GM06990 (cell line): ENCODE results near the gene C1GALT1C1L.
"Not testable (repeated sequence)": the region's sequence is repeated elsewhere in the genome, so short reads cannot be mapped to it uniquely, and the experiment has no call there.

Experiments
- DNase-seq: peaks from one replicate; pipeline ENCODE4 v3.0.0-alpha.2; 2011; ENCODE audit not compliant: insufficient read length; ENCODE audit errors: extremely low read depth
- H3K27me3 ChIP-seq: replicated peaks from 2 replicates; pipeline ENCODE4 v1.6.0; 2011; ENCODE audit warnings: low read length; ENCODE audit not compliant: control insufficient read depth, insufficient read depth
- H3K36me3 ChIP-seq: 2 replicates; pipeline ENCODE4 v1.5.1; 2011; ENCODE audit warnings: low read length; ENCODE audit not compliant: control insufficient read depth, insufficient read depth
- H3K4me3 ChIP-seq: replicated peaks from 2 replicates; pipeline ENCODE4 v1.5.1; 2011; ENCODE audit warnings: low read depth, mild to moderate bottlenecking, control low read depth, low read length
- CTCF ChIP-seq: IDR thresholded peaks from 2 replicates; pipeline ENCODE4 v1.5.1; 2011; ENCODE audit warnings: low read length, control low read depth, mild to moderate bottlenecking, inconsistent platforms; ENCODE audit not compliant: insufficient read depth, poor library complexity, severe bottlenecking

C1GALT1C1L gene

GRCh38 chr2:43707255-43708015, 31.2 kb upstream of the C1GALT1C1L start:
- Histone ChIP-seq H3K36me3 (no peaks in the 10 kb centered on the region), H3K27me3 (no peaks in the 10 kb centered on the region), H3K4me3 (no peak overlapping the region)
- no peak for DNase-seq
- TF ChIP-seq CTCF: no peak

GRCh38 chr2:43701111-43701510, 24.9 kb upstream of the C1GALT1C1L start:
- no peaks in the 10 kb centered on the region for H3K36me3 ChIP-seq
- TF ChIP-seq CTCF: no peak
- no peak overlapping the region for H3K4me3 ChIP-seq
- H3K27me3 ChIP-seq: no peaks in the 10 kb centered on the region
- DNase-seq: no peak

GRCh38 chr2:43699761-43700160, 23.5 kb upstream of the C1GALT1C1L start:
- Histone ChIP-seq H3K27me3 (no peaks in the 10 kb centered on the region), H3K36me3 (no peaks in the 10 kb centered on the region), H3K4me3 (no peak overlapping the region)
- no peak for TF ChIP-seq CTCF
- no peak for DNase-seq

- DNase-seq, H3K36me3 ChIP-seq, H3K4me3 ChIP-seq, H3K27me3 ChIP-seq: not testable (repeated sequence)
Observed at GRCh38 chr2:43698140-43698539, 21.9 kb upstream of the C1GALT1C1L start.

GRCh38 chr2:43692428-43692994, 16.3 kb upstream of the C1GALT1C1L start:
- H3K4me3 ChIP-seq: no peak overlapping the region
- H3K36me3 ChIP-seq: no peaks in the 10 kb centered on the region
- no peaks in the 10 kb centered on the region for H3K27me3 ChIP-seq
- TF ChIP-seq CTCF: no peak
- no peak for DNase-seq

GRCh38 chr2:43689999-43690398, 13.8 kb upstream of the C1GALT1C1L start:
- TF ChIP-seq CTCF: no peak
- H3K4me3 ChIP-seq: no peak overlapping the region
- no peak for DNase-seq
- H3K36me3 ChIP-seq: no peaks in the 10 kb centered on the region
- H3K27me3 ChIP-seq: no peaks in the 10 kb centered on the region
